EH (cell line): ENCODE data around the gene SRM.

Source experiments
- DNase-seq: peaks from one replicate; pipeline ENCODE4 v3.0.0-alpha.2; 2015; ENCODE audit warnings: low read depth

Gene SRM

GRCh38 chr1:11013160-11013531 lies 46.7 kb downstream of the SRM start:
- no peak for DNase-seq

- DNase-seq: peak; percentile 87
Observed at GRCh38 chr1:11012260-11013159, 47.3 kb downstream of the SRM start, which contains the start of gene TARDBP. Gene TARDBP, plus strand, starts transcription at chr1:11012654. Its CDS starts 1,074 bp downstream, at chr1:11013728.
